ENCODE data around the gene ATP8A1.

DNA sequence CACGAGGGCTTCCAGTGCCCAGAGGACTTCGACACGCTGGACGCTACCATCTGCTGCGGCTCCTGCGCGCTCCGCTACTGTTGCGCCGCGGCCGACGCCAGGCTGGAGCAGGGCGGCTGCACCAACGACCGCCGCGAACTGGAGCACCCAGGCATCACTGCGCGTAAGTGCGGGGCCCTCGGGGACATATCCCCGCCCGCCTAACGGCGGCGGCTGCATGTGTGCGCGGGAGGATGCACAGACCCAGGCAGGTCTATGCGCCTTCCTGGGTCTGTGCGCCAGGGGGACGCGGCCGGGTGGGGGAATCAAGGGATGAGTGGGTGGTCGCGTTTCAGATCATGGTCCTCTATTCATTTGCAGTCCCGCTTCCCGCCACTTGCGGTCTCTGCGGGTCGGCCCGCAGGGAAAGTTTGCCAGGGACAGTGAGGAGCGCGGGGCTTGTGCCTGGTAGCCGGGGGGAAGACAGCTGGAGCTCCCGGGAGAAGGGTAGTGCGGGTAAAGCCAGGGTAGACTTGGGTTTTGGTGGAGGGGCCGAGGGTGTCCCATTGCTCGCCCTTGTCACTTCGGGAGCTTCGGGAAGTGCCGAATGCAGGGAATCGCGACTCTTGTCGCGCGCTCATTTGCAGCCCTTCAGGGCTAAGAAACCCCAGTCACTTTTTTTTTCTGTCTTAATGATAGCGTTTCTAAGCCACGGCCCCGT is 258.6 kb downstream of the ATP8A1 start:
- TF ChIP-seq, protein P1, sequence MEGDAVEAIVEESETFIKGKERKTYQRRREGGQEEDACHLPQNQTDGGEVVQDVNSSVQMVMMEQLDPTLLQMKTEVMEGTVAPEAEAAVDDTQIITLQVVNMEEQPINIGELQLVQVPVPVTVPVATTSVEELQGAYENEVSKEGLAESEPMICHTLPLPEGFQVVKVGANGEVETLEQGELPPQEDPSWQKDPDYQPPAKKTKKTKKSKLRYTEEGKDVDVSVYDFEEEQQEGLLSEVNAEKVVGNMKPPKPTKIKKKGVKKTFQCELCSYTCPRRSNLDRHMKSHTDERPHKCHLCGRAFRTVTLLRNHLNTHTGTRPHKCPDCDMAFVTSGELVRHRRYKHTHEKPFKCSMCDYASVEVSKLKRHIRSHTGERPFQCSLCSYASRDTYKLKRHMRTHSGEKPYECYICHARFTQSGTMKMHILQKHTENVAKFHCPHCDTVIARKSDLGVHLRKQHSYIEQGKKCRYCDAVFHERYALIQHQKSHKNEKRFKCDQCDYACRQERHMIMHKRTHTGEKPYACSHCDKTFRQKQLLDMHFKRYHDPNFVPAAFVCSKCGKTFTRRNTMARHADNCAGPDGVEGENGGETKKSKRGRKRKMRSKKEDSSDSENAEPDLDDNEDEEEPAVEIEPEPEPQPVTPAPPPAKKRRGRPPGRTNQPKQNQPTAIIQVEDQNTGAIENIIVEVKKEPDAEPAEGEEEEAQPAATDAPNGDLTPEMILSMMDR (IDR thresholded peaks at IDR 0.05 in 4 of 5, conservative IDR thresholded peaks at IDR 0.05 in 1 of 5), result peak in 1 of 5 experiments; percentile 18
- no peak for TF ChIP-seq POLR2A (IDR thresholded peaks at IDR 0.05)

Data from gastrocnemius medialis (tissue), 4 donors.